C1 segment of cervical spinal cord (tissue), 14 donors: ENCODE measurements around the gene TMEM8B.

Experiments
- DNase-seq, 14 donors: peaks; one replicate each; lab custom pipeline; 2025; lab: John Stamatoyannopoulos, UW

Gene TMEM8B

GRCh38 chr9:35840881-35841644 is 12.0 kb downstream of the TMEM8B start:
- DNase-seq: no peak

GRCh38 chr9:35841645-35841900 is 12.5 kb downstream of the TMEM8B start:
- no peak for DNase-seq

- no peak for DNase-seq
These were observed 13.2 kb downstream of the TMEM8B start for GRCh38 chr9:35842020-35842745.

- DNase-seq: no peak
These were observed 13.8 kb downstream of the TMEM8B start for GRCh38 chr9:35842795-35843194.

- DNase-seq: peak in 2 of 14 donors; percentile 8 to 19
These were observed 15.7 kb downstream of the TMEM8B start for GRCh38 chr9:35844628-35845270.

- no peak for DNase-seq
These were observed 17.1 kb downstream of the TMEM8B start for GRCh38 chr9:35845824-35846771.

GRCh38 chr9:35847792-35848572 is 19.0 kb downstream of the TMEM8B start:
- no peak for DNase-seq

GRCh38 chr9:35852267-35852815 is 23.3 kb downstream of the TMEM8B start:
- DNase-seq: no peak

GRCh38 chr9:35852876-35853865 is 24.1 kb downstream of the TMEM8B start:
- DNase-seq: no peak

GRCh38 chr9:35854091-35854762 is 25.2 kb downstream of the TMEM8B start:
- no peak for DNase-seq

GRCh38 chr9:35856206-35856605 is 27.2 kb downstream of the TMEM8B start:
- DNase-seq: no peak

GRCh38 chr9:35856882-35857281 is 27.9 kb downstream of the TMEM8B start:
- no peak for DNase-seq

- DNase-seq: no peak
These were observed 29.4 kb downstream of the TMEM8B start for GRCh38 chr9:35858458-35858857.

- peak in 1 of 14 donors; percentile 72 for DNase-seq
These were observed 30.4 kb downstream of the TMEM8B start for GRCh38 chr9:35859310-35859989.

- no peak for DNase-seq
These were observed 30.9 kb downstream of the TMEM8B start for GRCh38 chr9:35859990-35860339.

GRCh38 chr9:35861161-35861897 is 32.3 kb downstream of the TMEM8B start:
- no peak for DNase-seq

GRCh38 chr9:35862328-35862727 is 33.3 kb downstream of the TMEM8B start:
- no peak for DNase-seq

GRCh38 chr9:35863583-35863982 is 34.6 kb downstream of the TMEM8B start:
- DNase-seq: no peak
